H9 (cell line): ENCODE results near the gene TTLL9. TPM values are rescaled to one million over a fixed set of nuclear protein-coding genes. Genes with fewer than 3 reads are reported as not detected.

Experiments
- DNase-seq: peaks from one replicate; pipeline ENCODE4 v3.0.0-alpha.2; 2017
- H2AFZ ChIP-seq: one replicate; pipeline ENCODE4 v1.6.1; 2013; ENCODE audit warnings: mild to moderate bottlenecking, low read length, control low read depth, moderate library complexity
- H2AK5ac ChIP-seq: 2 replicates; pipeline ENCODE4 v1.6.1; 2013; ENCODE audit warnings: low read length, control low read depth, mixed read lengths; ENCODE audit not compliant: insufficient read length
- H2BK120ac ChIP-seq: one replicate; pipeline ENCODE4 v1.6.1; 2013; ENCODE audit warnings: low read depth, mild to moderate bottlenecking, low read length, control low read depth, inconsistent platforms; ENCODE audit not compliant: poor library complexity, severe bottlenecking
- H2BK12ac ChIP-seq: 2 replicates; pipeline ENCODE4 v1.6.1; 2013; ENCODE audit warnings: low read length, control low read depth, mixed read lengths, low read depth; ENCODE audit not compliant: insufficient read length
- H2BK15ac ChIP-seq: 2 replicates; pipeline ENCODE4 v1.6.1; 2013; ENCODE audit warnings: low read depth, low read length, control low read depth
- H2BK20ac ChIP-seq: one replicate; pipeline ENCODE4 v1.6.1; 2013; ENCODE audit warnings: low read depth, mild to moderate bottlenecking, low read length, control low read depth, inconsistent platforms; ENCODE audit not compliant: poor library complexity, severe bottlenecking
- H2BK5ac ChIP-seq: 2 replicates; pipeline ENCODE4 v1.6.1; 2013; ENCODE audit warnings: low read length, control low read depth, mixed read lengths; ENCODE audit not compliant: insufficient read length
- H3K14ac ChIP-seq: 2 replicates; pipeline ENCODE4 v1.6.1; 2013; ENCODE audit warnings: low read length, control low read depth; ENCODE audit not compliant: insufficient read depth
- H3K18ac ChIP-seq: 2 replicates; pipeline ENCODE4 v1.6.1; 2013; ENCODE audit warnings: low read depth, mild to moderate bottlenecking, mixed read lengths, low read length, control low read depth; ENCODE audit not compliant: insufficient read length
- H3K23ac ChIP-seq: 2 replicates; pipeline ENCODE4 v1.6.1; 2013; ENCODE audit warnings: low read length, control low read depth, mixed read lengths, low read depth; ENCODE audit not compliant: insufficient read length
- H3K23me2 ChIP-seq: 2 replicates; pipeline ENCODE4 v1.6.1; 2013; ENCODE audit warnings: low read depth, mild to moderate bottlenecking, mixed read lengths, low read length, control low read depth; ENCODE audit not compliant: insufficient read length, poor library complexity, severe bottlenecking
- H3K27ac ChIP-seq: 2 replicates; pipeline ENCODE4 v1.5.1; 2013; ENCODE audit warnings: low read length, control low read depth, mixed read lengths, low read depth; ENCODE audit not compliant: insufficient read length
- H3K27me3 ChIP-seq: 2 replicates; pipeline ENCODE4 v1.6.1; 2013; ENCODE audit warnings: low read length, control low read depth, inconsistent platforms; ENCODE audit not compliant: insufficient read depth
- H3K4ac ChIP-seq: 2 replicates; pipeline ENCODE4 v1.6.1; 2013; ENCODE audit warnings: low read depth, mild to moderate bottlenecking, control low read depth, inconsistent platforms, low read length, moderate library complexity
- H3K4me1 ChIP-seq: 2 replicates; pipeline ENCODE4 v1.6.1; 2013; ENCODE audit warnings: low read length, control low read depth, inconsistent platforms; ENCODE audit not compliant: insufficient read depth
- H3K4me2 ChIP-seq: 2 replicates; pipeline ENCODE4 v1.6.1; 2013; ENCODE audit warnings: low read length, control low read depth, mixed read lengths; ENCODE audit not compliant: insufficient read length, insufficient read depth
- H3K56ac ChIP-seq: 2 replicates; pipeline ENCODE4 v1.6.1; 2013; ENCODE audit warnings: low read depth, mild to moderate bottlenecking, mixed read lengths, low read length, control low read depth; ENCODE audit not compliant: insufficient read length
- H3K79me1 ChIP-seq: 2 replicates; pipeline ENCODE4 v1.6.1; 2013; ENCODE audit warnings: low read depth, mild to moderate bottlenecking, moderate library complexity, low read length, control low read depth, inconsistent platforms; ENCODE audit not compliant: insufficient read depth, poor library complexity, severe bottlenecking
- H3K79me2 ChIP-seq: 2 replicates; pipeline ENCODE4 v1.6.1; 2013; ENCODE audit warnings: low read length, control low read depth, inconsistent platforms; ENCODE audit not compliant: insufficient read depth
- H3K9ac ChIP-seq: 2 replicates; pipeline ENCODE4 v1.6.1; 2013; ENCODE audit warnings: low read length, control low read depth, mixed read lengths; ENCODE audit not compliant: insufficient read length; ENCODE audit errors: extremely low read depth
- H3K9me3 ChIP-seq: one replicate; pipeline ENCODE4 v1.6.1; 2013; ENCODE audit warnings: low read depth, low read length, inconsistent platforms; ENCODE audit not compliant: control insufficient read depth
- H3T11ph ChIP-seq: one replicate; pipeline ENCODE4 v1.6.1; 2013; ENCODE audit warnings: mild to moderate bottlenecking, low read length, control low read depth, inconsistent platforms
- H4K20me1 ChIP-seq: one replicate; pipeline ENCODE4 v1.6.1; 2013; ENCODE audit not compliant: control insufficient read depth, insufficient read length, insufficient read depth
- H4K5ac ChIP-seq: 2 replicates; pipeline ENCODE4 v1.6.1; 2013; ENCODE audit warnings: low read depth, mild to moderate bottlenecking, mixed read lengths, low read length, control low read depth; ENCODE audit not compliant: insufficient read length
- H4K8ac ChIP-seq: replicated peaks from 2 replicates; pipeline ENCODE4 v1.6.1; 2013; ENCODE audit warnings: low read length, control low read depth, mixed read lengths, low read depth; ENCODE audit not compliant: insufficient read length
- H4K91ac ChIP-seq: 2 replicates; pipeline ENCODE4 v1.6.1; 2013; ENCODE audit warnings: low read depth, mild to moderate bottlenecking, moderate library complexity, mixed read lengths, low read length, control low read depth; ENCODE audit not compliant: insufficient read length
- H3K27ac Mint-ChIP-seq, 3 experiments: 2 replicates in 2 of 3; 3 replicates in 1 of 3; pipeline ENCODE4 v1.8.0; 2020 to 2021; ENCODE audit warnings: mixed read lengths in 3 of 3, mild to moderate bottlenecking in 1 of 3, moderate library complexity in 1 of 3
- H3K27me3 Mint-ChIP-seq: 2 replicates; pipeline ENCODE4 v1.8.0; 2021; ENCODE audit warnings: low read depth, mild to moderate bottlenecking, moderate library complexity, mixed read lengths
- H3K36me3 Mint-ChIP-seq, 3 experiments: 2 replicates in 2 of 3; 3 replicates in 1 of 3; pipeline ENCODE4 v1.8.0; 2020 to 2021; ENCODE audit warnings: low read depth in 3 of 3, mixed read lengths in 3 of 3; ENCODE audit not compliant: insufficient read depth in 1 of 3
- H3K4me1 Mint-ChIP-seq, 2 experiments: 2 replicates each; pipeline ENCODE4 v1.8.0; 2020; ENCODE audit warnings: mixed read lengths in 2 of 2
- H3K4me3 Mint-ChIP-seq, 2 experiments: 2 replicates in 1 of 2; 3 replicates in 1 of 2; pipeline ENCODE4 v1.8.0; 2020 to 2021; ENCODE audit warnings: mild to moderate bottlenecking in 2 of 2, mixed read lengths in 2 of 2, moderate library complexity in 1 of 2
- H3K9me3 Mint-ChIP-seq, 2 experiments: 2 replicates in 1 of 2; 3 replicates in 1 of 2; pipeline ENCODE4 v1.8.0; 2020; ENCODE audit warnings: mild to moderate bottlenecking in 2 of 2, mixed read lengths in 2 of 2, moderate library complexity in 1 of 2
- CTCF ChIP-seq: fragments of 200-600 bp; sonication (generic); conservative IDR thresholded peaks from 3 replicates; pipeline ENCODE4 v1.8.0; 2021; ENCODE audit warnings: antibody characterized with exemption, mild to moderate bottlenecking
- WGBS: extraction: QIAGEN DNeasy Blood & Tissue Kit; methylation state at CpG from one replicate; pipeline ENCODE4 v1.1.7; 2013; ENCODE audit warnings: missing lambda C conversion rate, low lambda C conversion rate, mixed read lengths; ENCODE audit not compliant: insufficient read length; ENCODE audit errors: extremely low coverage; 5-methylcytosine and 5-hydroxymethylcytosine counted together
- total RNA-seq: library from RNA; stranded (reverse); gene quantifications from 2 replicates; pipeline ENCODE4 v1.2.1, GENCODE V29; 2021

The TTLL9 gene
- total RNA-seq, 1 experiment from 2014 or later: 0.20 TPM

- H3K9me3 ChIP-seq: no peaks in the 10 kb centered on the region
- H2BK12ac ChIP-seq: no peak overlapping the region
- no peak overlapping the region for H3K56ac ChIP-seq
- no peaks in the 10 kb centered on the region for H3K27me3 ChIP-seq
- no peak overlapping the region for H4K5ac ChIP-seq
- H4K20me1 ChIP-seq: no peaks in the 10 kb centered on the region
- H3K4me2 ChIP-seq: peak overlapping the region; percentile 53
- peaks cover 5% of the 10 kb centered on the region; the same call in 1 of the 2 replicates for H3K4me1 ChIP-seq
- H2AK5ac ChIP-seq: no peak overlapping the region
- DNase-seq: no peak
- no peak overlapping the region for H3K27ac ChIP-seq
- peaks cover 29 to 30% of the 10 kb centered on the region in 2 experiments for H3K4me1 Mint-ChIP-seq
- H3K79me2 ChIP-seq: no peaks in the 10 kb centered on the region
- peaks cover 15% of the 10 kb centered on the region for H3K27me3 Mint-ChIP-seq
- no peak overlapping the region for H3T11ph ChIP-seq
- H3K4ac ChIP-seq: no peak overlapping the region
- TF ChIP-seq CTCF: no peak
- no peak overlapping the region for H2BK120ac ChIP-seq
- no peaks in the 10 kb centered on the region for H3K79me1 ChIP-seq
- no peak overlapping the region for H2BK15ac ChIP-seq
- H3K14ac ChIP-seq: no peak overlapping the region
- H3K23ac ChIP-seq: no peak overlapping the region
- H4K8ac ChIP-seq: no peak overlapping the region
- no peak overlapping the region for H2AFZ ChIP-seq
- H3K36me3 Mint-ChIP-seq: no peaks in the 10 kb centered on the region; a peak in 1 of 7 replicates
- H2BK20ac ChIP-seq: no peak overlapping the region
- no peak overlapping the region for H3K27ac Mint-ChIP-seq
- H3K9ac ChIP-seq: no peak overlapping the region
- no peaks in the 10 kb centered on the region for H3K9me3 Mint-ChIP-seq
- peaks cover 13% of the 10 kb centered on the region for H3K23me2 ChIP-seq
- no peak overlapping the region for H3K18ac ChIP-seq
- H2BK5ac ChIP-seq: no peak overlapping the region
- peak overlapping the region; percentile 84 to 85; a peak in 4 of 5 replicates for H3K4me3 Mint-ChIP-seq
- H4K91ac ChIP-seq: no peak overlapping the region
- WGBS: no CpG with 5 or more reads among the region's 7 CpGs
Measured at GRCh38 chr20:31859998-31860380, 10.4 kb upstream of the TTLL9 start.
